PC-9 (cell line): ENCODE results near the gene NANOS1. TPM values are rescaled to one million over a fixed set of nuclear protein-coding genes. Genes with fewer than 3 reads are reported as not detected.
A peak's percentile ranks its signal among the peaks of the same experiment; 100 is the strongest.

Experiments
- BruUV-seq: library from RNA; stranded (reverse); fragments of 400-500 nt; replicated peaks from 2 replicates; lab custom pipeline; 2021; lab: Mats Ljungman, UMichigan
- CTCF ChIA-PET: fragments of 300-600 bp; sonication (Branson Sonifier 250); formaldehyde crosslinking; loops from one replicate; lab custom pipeline; 2022; ENCODE audit warnings: antibody characterized with exemption; lab: Charles Lee
- POLR2A ChIA-PET: fragments of 300-600 bp; sonication (Branson Sonifier 250); formaldehyde crosslinking; loops from one replicate; lab custom pipeline; 2022; ENCODE audit warnings: antibody characterized with exemption; ENCODE audit not compliant: unreplicated experiment; lab: Charles Lee
- DNase-seq, 2 experiments: peaks; one replicate each; pipeline versions ENCODE4 v3.0.0 to v3.0.0-alpha.2; 2015 to 2022; ENCODE audit warnings: mixed read lengths in 1 of 2
- H2AFZ ChIP-seq: fragments of 200-600 bp; sonication (generic); 2 replicates; pipeline ENCODE4 v1.8.1; 2017; ENCODE audit warnings: antibody characterized with exemption
- H3F3A ChIP-seq: fragments of 200-600 bp; sonication (generic); 2 replicates; pipeline ENCODE4 v1.8.1; 2017; ENCODE audit warnings: antibody characterized with exemption, mild to moderate bottlenecking, low read depth; ENCODE audit not compliant: insufficient read depth
- H3K27ac ChIP-seq: fragments of 200-600 bp; sonication (generic); 2 replicates; pipeline ENCODE4 v1.6.1; 2016; ENCODE audit warnings: mixed run types
- H3K27me3 ChIP-seq: fragments of 200-600 bp; sonication (generic); 2 replicates; pipeline ENCODE4 v1.6.1; 2016; ENCODE audit warnings: low read depth, mixed run types; ENCODE audit not compliant: insufficient read depth
- H3K36me3 ChIP-seq: fragments of 200-600 bp; sonication (generic); 2 replicates; pipeline ENCODE4 v1.6.1; 2016; ENCODE audit warnings: low read depth, mixed run types
- H3K4me1 ChIP-seq: fragments of 200-600 bp; sonication (generic); replicated peaks from 2 replicates; pipeline ENCODE4 v1.6.1; 2016; ENCODE audit warnings: mixed run types; ENCODE audit not compliant: insufficient read depth
- H3K4me2 ChIP-seq: fragments of 200-600 bp; sonication (generic); 2 replicates; pipeline ENCODE4 v1.6.1; 2017; ENCODE audit warnings: mixed run types
- H3K4me3 ChIP-seq: fragments of 200-600 bp; sonication (generic); 2 replicates; pipeline ENCODE4 v1.6.1; 2016; ENCODE audit warnings: mixed run types
- H3K79me2 ChIP-seq: fragments of 200-600 bp; sonication (generic); 2 replicates; pipeline ENCODE4 v1.6.1; 2017; ENCODE audit warnings: low read depth, mixed run types
- H3K9me2 ChIP-seq: fragments of 200-600 bp; sonication (generic); 2 replicates; pipeline ENCODE4 v1.8.1; 2017; ENCODE audit warnings: mild to moderate bottlenecking; ENCODE audit not compliant: insufficient read depth
- H3K9me3 ChIP-seq: fragments of 200-600 bp; sonication (generic); 2 replicates; pipeline ENCODE4 v1.8.1; 2016; ENCODE audit warnings: low read depth; ENCODE audit not compliant: insufficient read depth
- H4K20me1 ChIP-seq: fragments of 200-600 bp; sonication (generic); 2 replicates; pipeline ENCODE4 v1.8.1; 2017; ENCODE audit not compliant: insufficient read depth
- CTCF ChIP-seq: fragments of 200-600 bp; sonication (generic); conservative IDR thresholded peaks from 2 replicates; pipeline ENCODE4 v1.6.1; 2017; ENCODE audit warnings: mixed run types, antibody characterized with exemption, mild to moderate bottlenecking, moderate library complexity
- EZH2 ChIP-seq: fragments of 200-600 bp; sonication (generic); IDR thresholded peaks from 2 replicates; pipeline ENCODE4 v1.8.0; 2017; ENCODE audit warnings: antibody characterized with exemption, low read depth
- intact Hi-C: fragments of 100-400 bp; cut with micrococcal nuclease; formaldehyde crosslinking; loops from one replicate; pipeline ENCODE4 v1.10.0; 2022; ENCODE audit not compliant: unreplicated experiment
- total RNA-seq: library from RNA; stranded (reverse); gene quantifications from 2 replicates; pipeline ENCODE4 v1.2.3, GENCODE V29; 2021

Gene NANOS1
- total RNA-seq, 1 experiment from 2014 or later: 7.2 TPM

GRCh38 chr10:119022846-119023552 lies 6.5 kb upstream of the NANOS1 start:
- no peaks in the 10 kb centered on the region for H3K27me3 ChIP-seq
- H3K9me2 ChIP-seq: no peaks in the 10 kb centered on the region
- peak; percentile 50 to 90 for DNase-seq
- intact Hi-C loops: loop anchor here (5.0 kb wide), 2 partner anchors 61 to 186 kb away; no protein-coding TSS in a partner anchor
- no peaks in the 10 kb centered on the region for H3K9me3 ChIP-seq
- no peaks in the 10 kb centered on the region for H3K79me2 ChIP-seq
- peak overlapping the region; percentile 35 for H3K27ac ChIP-seq
- ChIA-PET CTCF (interaction anchor here (0.6 to 0.9 kb wide), 2 partner anchors 17 to 1688 kb away, joined by 3 read pairs; no protein-coding TSS in a partner anchor), POLR2A (no interaction called here)
- H3F3A ChIP-seq: peaks cover 32% of the 10 kb centered on the region
- BruUV-seq: no TSS peak
- no peak for TF ChIP-seq EZH2
- no peak for TF ChIP-seq CTCF
- peak overlapping the region; percentile 57 for H3K4me2 ChIP-seq
- peaks cover 76% of the 10 kb centered on the region for H3K4me1 ChIP-seq
- H4K20me1 ChIP-seq: no peaks in the 10 kb centered on the region
- no peaks in the 10 kb centered on the region for H3K36me3 ChIP-seq
- H3K4me3 ChIP-seq: no peak overlapping the region
- no peak overlapping the region for H2AFZ ChIP-seq

GRCh38 chr10:119023553-119023868 lies 6.0 kb upstream of the NANOS1 start:
- POLR2A ChIA-PET: interaction anchor here (0.6 kb wide), 1 partner anchor 95 kb away, joined by 3 read pairs; no protein-coding TSS in a partner anchor
- H3K27me3 ChIP-seq: no peaks in the 10 kb centered on the region
- intact Hi-C loops: loop anchor here (5.0 kb wide), 2 partner anchors 61 to 186 kb away; no protein-coding TSS in a partner anchor
- H2AFZ ChIP-seq: no peak overlapping the region
- H3K4me2 ChIP-seq: peak overlapping the region; percentile 57
- H3K9me2 ChIP-seq: no peaks in the 10 kb centered on the region
- peaks cover 76% of the 10 kb centered on the region for H3K4me1 ChIP-seq
- BruUV-seq: no TSS peak
- H4K20me1 ChIP-seq: no peaks in the 10 kb centered on the region
- no peaks in the 10 kb centered on the region for H3K79me2 ChIP-seq
- no peaks in the 10 kb centered on the region for H3K36me3 ChIP-seq
- CTCF ChIA-PET: interaction anchor here (0.9 kb wide), 1 partner anchor 18 kb away, joined by 3 read pairs; no protein-coding TSS in a partner anchor
- H3K27ac ChIP-seq: peak overlapping the region; percentile 35
- TF ChIP-seq EZH2 (no peak), CTCF (no peak)
- no peak overlapping the region for H3K4me3 ChIP-seq
- peaks cover 32% of the 10 kb centered on the region for H3F3A ChIP-seq
- no peaks in the 10 kb centered on the region for H3K9me3 ChIP-seq
- DNase-seq: no peak

- ChIA-PET CTCF (no interaction called here), POLR2A (interaction anchor here (0.5 to 0.7 kb wide), 2 partner anchors 111 to 569 kb away, joined by 3 read pairs; no protein-coding TSS in a partner anchor)
- no peaks in the 10 kb centered on the region for H3K9me2 ChIP-seq
- peaks cover 69% of the 10 kb centered on the region for H3K4me1 ChIP-seq
- H3K4me3 ChIP-seq: peak overlapping the region; percentile 16; the same call in 1 of the 2 replicates
- no peak overlapping the region for H2AFZ ChIP-seq
- peaks cover 32% of the 10 kb centered on the region for H3F3A ChIP-seq
- BruUV-seq: no TSS peak
- intact Hi-C loops: loop anchor here (1.0 to 5.0 kb wide), 7 partner anchors 18 to 268 kb away; no protein-coding TSS in a partner anchor
- no peaks in the 10 kb centered on the region for H3K9me3 ChIP-seq
- no peaks in the 10 kb centered on the region for H3K79me2 ChIP-seq
- H4K20me1 ChIP-seq: no peaks in the 10 kb centered on the region
- TF ChIP-seq EZH2 (no peak), CTCF (no peak)
- H3K36me3 ChIP-seq: no peaks in the 10 kb centered on the region
- DNase-seq: peak; percentile 25 to 65
- peak overlapping the region; percentile 78 for H3K27ac ChIP-seq
- peak overlapping the region; percentile 82 for H3K4me2 ChIP-seq
- H3K27me3 ChIP-seq: no peaks in the 10 kb centered on the region
Observed at GRCh38 chr10:119024882-119025281, 4.6 kb upstream of the NANOS1 start.
